A549 (cell line): ENCODE data around the gene ADH1C. TPM values are rescaled to one million over a fixed set of nuclear protein-coding genes. Genes with fewer than 3 reads are reported as not detected.

ENCODE experiments used
- ATAC-seq, 2 experiments: fragments of 200-7000 bp in 1 of 2; fragments of >200 bp in 1 of 2; cut with Nextera tagmentation in 1 of 2; cut with Tn5 transposase in 1 of 2; 3 replicates each; pipeline versions ENCODE4 v1.8.0 to v1.9.1; 2018 to 2020; ENCODE audit warnings: mild to moderate bottlenecking in 1 of 2, moderate library complexity in 1 of 2
- CTCF ChIA-PET: fragments of 300-600 bp; sonication (Branson Sonifier 250); formaldehyde crosslinking; extraction: SDS; loops from one replicate; lab custom pipeline; 2021; ENCODE audit warnings: antibody characterized with exemption, inconsistent platforms; lab: Yijun Ruan, JAX
- POLR2A ChIA-PET: fragments of 350-600 bp; formaldehyde crosslinking; extraction: SDS; loops from one replicate; lab custom pipeline; 2021; ENCODE audit warnings: antibody characterized with exemption, inconsistent platforms; lab: Yijun Ruan, JAX
- DNase-seq, 2 experiments: peaks; one replicate each; pipeline versions ENCODE4 v3.0.0 to v3.0.0-alpha.2; 2011 to 2016; ENCODE audit warnings: low read depth in 1 of 2, low spot score in 1 of 2
- FAIRE-seq: peaks from 2 replicates; lab custom pipeline; 2011; peaks lifted over from hg19 to GRCh38; lab: Jason Lieb, UNC
- H3K27ac ChIP-seq, 2 experiments: fragments of >200 bp; sonication (Bioruptor Twin); formaldehyde crosslinking; 3 replicates each; pipeline ENCODE4 v1.5.1; 2016 to 2017
- H3K4me1 ChIP-seq: fragments of >200 bp; sonication (Bioruptor Twin); formaldehyde crosslinking; 3 replicates; pipeline ENCODE4 v1.6.1; 2016
- H3K4me2 ChIP-seq: fragments of >200 bp; sonication (Bioruptor Twin); formaldehyde crosslinking; 3 replicates; pipeline ENCODE4 v1.6.1; 2016
- H3K4me3 ChIP-seq: fragments of >200 bp; sonication (Bioruptor Twin); formaldehyde crosslinking; 3 replicates; pipeline ENCODE4 v1.5.1; 2016
- H3K9me3 ChIP-seq: fragments of >200 bp; sonication (Bioruptor Twin); formaldehyde crosslinking; 3 replicates; pipeline ENCODE4 v1.6.1; 2016
- BCL3 ChIP-seq: fragments of >200 bp; sonication (Bioruptor Twin); formaldehyde crosslinking; IDR thresholded peaks from 3 replicates; pipeline ENCODE4 v1.6.1; 2016
- CHD2 ChIP-seq: fragments of 150-350 bp; IDR thresholded peaks from 2 replicates; pipeline ENCODE4 v1.6.1; 2014; ENCODE audit warnings: low read length; ENCODE audit not compliant: partially characterized antibody
- CTCF ChIP-seq: fragments of >200 bp; sonication (Bioruptor Twin); formaldehyde crosslinking; IDR thresholded peaks from 3 replicates; pipeline ENCODE4 v1.5.1; 2016
- ELK1 ChIP-seq: fragments of 150-350 bp; IDR thresholded peaks from 2 replicates; pipeline ENCODE4 v1.6.1; 2014; ENCODE audit warnings: low read depth, mild to moderate bottlenecking, low read length
- FOSB ChIP-seq: fragments of 250-450 bp; sonication (Bioruptor Pico); IDR thresholded peaks from 2 replicates; pipeline ENCODE4 v1.5.0; 2020; ENCODE audit warnings: mild to moderate bottlenecking, moderate library complexity
- FOSL2 ChIP-seq, 2 experiments: fragments of 450-650 bp in 1 of 2; fragments of >200 bp in 1 of 2; sonication (Bioruptor Twin) in 1 of 2; formaldehyde crosslinking; IDR thresholded peaks; 2 replicates each; pipeline versions ENCODE4 v1.5.0 to v1.6.1; 2016 to 2020; ENCODE audit warnings: mild to moderate bottlenecking in 1 of 2, moderate library complexity in 1 of 2
- HES2 ChIP-seq: fragments of >200 bp; sonication (Bioruptor Twin); formaldehyde crosslinking; IDR thresholded peaks from 2 replicates; pipeline ENCODE4 v1.6.1; 2016
- HEYL ChIP-seq: fragments of 250-450 bp; sonication (Bioruptor Pico); IDR thresholded peaks from 2 replicates; pipeline ENCODE4 v1.8.0; 2021; ENCODE audit warnings: mild to moderate bottlenecking, moderate library complexity
- HMGXB4 ChIP-seq: fragments of 250-450 bp; sonication (Bioruptor Pico); IDR thresholded peaks from 2 replicates; pipeline ENCODE4 v1.5.0; 2021; ENCODE audit warnings: mild to moderate bottlenecking, moderate library complexity, borderline replicate concordance
- HOXA7 ChIP-seq: fragments of 250-450 bp; sonication (Bioruptor Pico); IDR thresholded peaks from 2 replicates; pipeline ENCODE4 v1.5.0; 2020; ENCODE audit warnings: mild to moderate bottlenecking, moderate library complexity
- HOXB13 ChIP-seq: fragments of 250-450 bp; sonication (Bioruptor Pico); IDR thresholded peaks from 2 replicates; pipeline ENCODE4 v1.5.0; 2020; ENCODE audit warnings: low read depth, mild to moderate bottlenecking, moderate library complexity
- HOXB5 ChIP-seq: fragments of 250-450 bp; sonication (Bioruptor Pico); IDR thresholded peaks from 2 replicates; pipeline ENCODE4 v1.5.0; 2020; ENCODE audit warnings: mild to moderate bottlenecking, moderate library complexity
- JUN ChIP-seq, 2 experiments: fragments of >200 bp; sonication (Bioruptor Twin); formaldehyde crosslinking; IDR thresholded peaks; 2 replicates in 1 of 2; 3 replicates in 1 of 2; pipeline ENCODE4 v1.6.1; 2016 to 2017
- JUNB ChIP-seq: fragments of >200 bp; sonication (Bioruptor Twin); formaldehyde crosslinking; IDR thresholded peaks from 2 replicates; pipeline ENCODE4 v1.6.1; 2016
- MAZ ChIP-seq: fragments of 150-350 bp; IDR thresholded peaks from 2 replicates; pipeline ENCODE4 v1.6.1; 2014; ENCODE audit warnings: antibody characterized with exemption, low read depth, low read length, borderline replicate concordance
- NFE2L2 ChIP-seq: fragments of 150-350 bp; conservative IDR thresholded peaks from 2 replicates; pipeline ENCODE4 v1.6.1; 2014; ENCODE audit warnings: low read length
- POLR2AphosphoS2 ChIP-seq: conservative IDR thresholded peaks from 2 replicates; pipeline ENCODE4 v1.6.1; 2012; ENCODE audit warnings: low read length, improper control_type of control experiment, inconsistent platforms
- RARB ChIP-seq: fragments of 250-450 bp; sonication (Bioruptor Pico); IDR thresholded peaks from 2 replicates; pipeline ENCODE4 v1.8.0; 2021; ENCODE audit warnings: mild to moderate bottlenecking, moderate library complexity
- REST ChIP-seq: fragments of 200-600 bp; sonication (generic); IDR thresholded peaks from 2 replicates; pipeline ENCODE4 v1.6.1; 2016; ENCODE audit warnings: antibody characterized with exemption, mild to moderate bottlenecking, moderate library complexity
- ZC3H11A ChIP-seq: fragments of 450-650 bp; IDR thresholded peaks from 2 replicates; pipeline ENCODE4 v1.6.1; 2014; ENCODE audit warnings: antibody characterized with exemption, mild to moderate bottlenecking
- ZNF302 ChIP-seq: fragments of 250-450 bp; sonication (Bioruptor Pico); IDR thresholded peaks from 2 replicates; pipeline ENCODE4 v1.9.0; 2021; ENCODE audit warnings: inconsistent platforms, mild to moderate bottlenecking, moderate library complexity
- ZSCAN20 ChIP-seq: fragments of 250-450 bp; sonication (Bioruptor Pico); IDR thresholded peaks from 2 replicates; pipeline ENCODE4 v1.8.0; 2022; ENCODE audit warnings: mild to moderate bottlenecking, moderate library complexity
- WGBS: methylation state at CpG from one replicate; pipeline ENCODE4 v1.1.6; 2017; ENCODE audit errors: missing lambda C conversion rate; 5-methylcytosine and 5-hydroxymethylcytosine counted together
- polyA plus RNA-seq, 4 experiments: library from polyadenylated mRNA; depleted of rRNA in 3 of 4; stranded (reverse); fragments of >200 nt; fragmentation: RNase III in 1 of 4; extraction: RNeasy Plus Mini Kit Qiagen cat#74134 plus additional on column Dnase treatment in 1 of 4; gene quantifications; 2 replicates in 3 of 4; 3 replicates in 1 of 4; pipeline ENCODE4 v1.2.3, GENCODE V29; 2011 to 2017

ADH1C gene
- polyA plus RNA-seq, 2 of the 4 experiments (the other 2 are of a cell fraction) = not detected

GRCh38 chr4:99317354-99317753, 35.2 kb downstream of the ADH1C start:
- Histone ChIP-seq H3K9me3 (no peaks in the 10 kb centered on the region), H3K4me1 (no peaks in the 10 kb centered on the region), H3K4me3 (no peak overlapping the region), H3K27ac (no peak overlapping the region), H3K4me2 (no peak overlapping the region)
- no peak for ATAC-seq
- POLR2A ChIA-PET = no interaction called here
- TF ChIP-seq BCL3 (no peak), POLR2AphosphoS2 (no peak), FOSB (CRISPR knock-in tag) (no peak), MAZ (no peak), HOXA7 (CRISPR knock-in tag) (no peak), REST (no peak), CHD2 (no peak), HOXB13 (no peak), ELK1 (no peak), HMGXB4 (CRISPR knock-in tag) (no peak), NFE2L2 (no peak), JUN (IDR thresholded peaks at IDR 0.05) (no peak), HEYL (CRISPR knock-in tag) (no peak), HES2 (no peak), FOSL2 (IDR thresholded peaks at IDR 0.05) (no peak), FOSL2 (CRISPR knock-in tag; IDR thresholded peaks at IDR 0.05) (no peak)
- no peak for DNase-seq
- 50% methylated on average over 3 of the region's 3 CpGs for WGBS
- CTCF ChIA-PET = no interaction called here
- no peak for FAIRE-seq

GRCh38 chr4:99315839-99316238, 36.7 kb downstream of the ADH1C start:
- no peak for FAIRE-seq
- ATAC-seq = no peak
- Histone ChIP-seq H3K9me3 (no peaks in the 10 kb centered on the region), H3K4me1 (no peaks in the 10 kb centered on the region), H3K4me3 (no peak overlapping the region), H3K27ac (no peak overlapping the region), H3K4me2 (no peak overlapping the region)
- CTCF ChIA-PET = no interaction called here
- WGBS = 31% methylated on average over 4 of the region's 6 CpGs
- POLR2A ChIA-PET = no interaction called here
- DNase-seq = no peak
- TF ChIP-seq CTCF (no peak), HEYL (CRISPR knock-in tag) (no peak), ZC3H11A (no peak), JUNB (no peak), ZNF302 (CRISPR knock-in tag) (no peak), RARB (no peak), ZSCAN20 (CRISPR knock-in tag) (no peak), HOXB5 (CRISPR knock-in tag) (no peak), CHD2 (no peak)
